ENCODE results near the gene DLG2.
A peak's percentile ranks its signal among the peaks of the same experiment; 100 is the strongest.

DLG2 gene

DNA sequence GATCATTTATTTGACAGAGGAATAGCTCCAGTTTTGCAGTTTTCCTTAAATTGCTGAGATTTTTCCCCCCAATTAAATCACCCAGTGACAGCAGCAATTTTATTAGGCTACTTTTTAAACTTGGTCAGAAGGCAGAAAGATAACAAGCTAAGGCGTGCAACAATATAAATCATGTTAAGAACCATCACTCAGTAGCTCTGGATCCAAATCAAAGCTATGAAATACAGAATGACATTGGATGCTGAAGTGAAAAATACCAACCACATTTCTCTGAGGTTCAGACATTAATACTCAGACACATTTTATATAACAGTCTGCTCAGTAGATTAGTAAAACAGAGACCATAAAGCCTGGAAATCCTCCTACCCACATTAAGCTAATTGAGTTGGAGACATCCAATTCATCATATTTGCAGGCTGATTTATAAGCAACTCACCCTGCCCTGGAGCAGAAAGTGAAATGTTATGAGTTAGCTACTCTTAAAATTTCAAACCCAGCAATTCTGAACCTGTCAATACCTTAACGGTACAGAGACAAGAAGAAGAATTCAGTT lies 1108.4 kb downstream of the DLG2 start:
- H3K27ac ChIP-seq, result peak overlapping the region; percentile 39

GRCh38 chr11:84514436-84514835 lies 1112.7 kb downstream of the DLG2 start:
- no peak for TF ChIP-seq CTCF (IDR thresholded peaks at IDR 0.05; ENCODE audit: low read depth, low read length)
- Histone ChIP-seq H3K4me3 (ENCODE audit: low read depth, low read length) (no peak overlapping the region), H3K27ac (no peak overlapping the region), H3K9me3 (ENCODE audit: severe bottlenecking) (no peaks in the 10 kb centered on the region), H3K36me3 (no peaks in the 10 kb centered on the region), H3K27me3 (ENCODE audit: insufficient read depth, low read depth, severe bottlenecking) (no peaks in the 10 kb centered on the region)
- no peak for DNase-seq

More for the DNA sequence above, 1108.4 kb downstream of the DLG2 start:
- H3K27me3 ChIP-seq (ENCODE audit: insufficient read depth, low read depth, severe bottlenecking), result no peaks in the 10 kb centered on the region
- H3K36me3 ChIP-seq, result no peaks in the 10 kb centered on the region
- DNase-seq, result no peak
- no peak for TF ChIP-seq CTCF (IDR thresholded peaks at IDR 0.05; ENCODE audit: low read depth, low read length)
- no peak overlapping the region for H3K4me3 ChIP-seq (ENCODE audit: low read depth, low read length)
- H3K9me3 ChIP-seq (ENCODE audit: severe bottlenecking), result no peaks in the 10 kb centered on the region

DNA sequence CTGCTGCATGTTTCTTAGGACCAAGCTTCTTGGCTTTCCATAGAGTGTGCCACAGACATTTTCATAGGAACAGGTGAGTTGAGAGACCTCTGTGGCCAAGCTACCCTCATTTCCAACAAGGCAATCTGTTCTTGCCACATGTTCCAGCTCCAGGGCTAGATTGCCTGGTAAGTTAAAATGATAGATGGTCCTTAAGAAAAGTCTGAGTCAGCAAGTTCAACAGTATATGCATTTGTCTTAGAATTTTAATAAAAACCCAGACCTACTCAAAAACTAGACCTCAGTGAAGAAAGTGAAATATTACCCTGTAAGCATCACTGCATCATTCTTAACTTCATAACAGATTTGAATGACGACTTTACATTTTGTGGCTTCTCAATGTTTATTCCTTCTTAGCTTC lies 1123.6 kb downstream of the DLG2 start:
- no peak for TF ChIP-seq CTCF (IDR thresholded peaks at IDR 0.05; ENCODE audit: low read depth, low read length)
- no peak for DNase-seq
- Histone ChIP-seq H3K36me3 (no peaks in the 10 kb centered on the region), H3K4me3 (ENCODE audit: low read depth, low read length) (no peak overlapping the region), H3K27me3 (ENCODE audit: insufficient read depth, low read depth, severe bottlenecking) (no peaks in the 10 kb centered on the region), H3K9me3 (ENCODE audit: severe bottlenecking) (no peaks in the 10 kb centered on the region), H3K27ac (no peak overlapping the region)

GRCh38 chr11:84501750-84502149 lies 1125.4 kb downstream of the DLG2 start:
- Histone ChIP-seq H3K9me3 (ENCODE audit: severe bottlenecking) (no peaks in the 10 kb centered on the region), H3K4me3 (ENCODE audit: low read depth, low read length) (no peak overlapping the region), H3K27me3 (ENCODE audit: insufficient read depth, low read depth, severe bottlenecking) (no peaks in the 10 kb centered on the region), H3K27ac (no peak overlapping the region), H3K36me3 (no peaks in the 10 kb centered on the region)
- DNase-seq, result no peak
- no peak for TF ChIP-seq CTCF (IDR thresholded peaks at IDR 0.05; ENCODE audit: low read depth, low read length)

- no peaks in the 10 kb centered on the region for H3K36me3 ChIP-seq
- no peak for DNase-seq
- no peak overlapping the region for H3K4me3 ChIP-seq (ENCODE audit: low read depth, low read length)
- no peak overlapping the region for H3K27ac ChIP-seq
- H3K27me3 ChIP-seq (ENCODE audit: insufficient read depth, low read depth, severe bottlenecking), result no peaks in the 10 kb centered on the region
- TF ChIP-seq CTCF (IDR thresholded peaks at IDR 0.05; ENCODE audit: low read depth, low read length), result no peak
- H3K9me3 ChIP-seq (ENCODE audit: severe bottlenecking), result no peaks in the 10 kb centered on the region
Measured at GRCh38 chr11:84497981-84498411, 1129.1 kb downstream of the DLG2 start.

DNA sequence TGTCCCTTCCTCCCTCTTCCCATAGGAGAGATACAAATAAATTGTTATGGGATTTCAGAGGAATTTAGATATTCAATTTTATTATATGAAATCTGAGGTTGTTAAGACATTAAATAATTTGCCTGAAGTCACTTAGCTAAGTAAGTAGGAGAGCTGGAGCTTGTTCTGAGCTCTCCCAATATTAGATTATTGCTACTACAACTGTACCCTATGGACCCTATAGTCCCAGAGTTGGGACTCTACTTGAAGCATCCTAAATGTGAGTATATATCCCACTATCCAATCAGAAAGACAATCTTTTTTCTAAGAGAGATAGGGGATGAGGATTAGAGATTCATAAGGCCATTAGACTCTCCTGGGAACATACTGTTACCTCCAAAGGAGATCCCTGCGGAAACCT lies 1130.0 kb downstream of the DLG2 start:
- Histone ChIP-seq H3K4me3 (ENCODE audit: low read depth, low read length) (no peak overlapping the region), H3K9me3 (ENCODE audit: severe bottlenecking) (no peaks in the 10 kb centered on the region), H3K27me3 (ENCODE audit: insufficient read depth, low read depth, severe bottlenecking) (no peaks in the 10 kb centered on the region), H3K36me3 (no peaks in the 10 kb centered on the region), H3K27ac (no peak overlapping the region)
- TF ChIP-seq CTCF (IDR thresholded peaks at IDR 0.05; ENCODE audit: low read depth, low read length), result no peak
- no peak for DNase-seq

Measured in WERI-Rb-1 (cell line).